Spleen (tissue), 11 donors: Measurements from ENCODE around the gene KCNK4. TPM values are rescaled to one million over a fixed set of nuclear protein-coding genes. Genes with fewer than 3 reads are reported as not detected.

ENCODE experiments used
- DNase-seq: peaks from one replicate; pipeline ENCODE4 v3.0.0-alpha.2; 2020
- H3K27ac ChIP-seq, 8 donors: fragments of 200-600 bp; sonication (generic) in 7 of 8; 1 replicate in 4 of 8; 2 replicates in 4 of 8; pipeline versions ENCODE4 v1.5.0 to v1.8.0; 2016 to 2021; ENCODE audit warnings: inconsistent platforms in 4 of 8, mild to moderate bottlenecking in 4 of 8, moderate library complexity in 1 of 8
- H3K27me3 ChIP-seq, 7 donors: fragments of 200-600 bp; sonication (generic) in 6 of 7; replicated peaks in 1 of 7; 1 replicate in 4 of 7; 2 replicates in 3 of 7; pipeline versions ENCODE4 v1.5.0 to v1.8.0; 2016 to 2021; ENCODE audit warnings: inconsistent platforms in 3 of 7, mild to moderate bottlenecking in 1 of 7
- H3K36me3 ChIP-seq, 6 donors: fragments of 200-600 bp; sonication (generic) in 5 of 6; 1 replicate in 4 of 6; 2 replicates in 2 of 6; pipeline versions ENCODE4 v1.5.0 to v1.8.0; 2016 to 2021; ENCODE audit warnings: inconsistent platforms in 2 of 6
- H3K4me1 ChIP-seq, 6 donors: fragments of 200-600 bp; sonication (generic) in 5 of 6; 1 replicate in 3 of 6; 2 replicates in 3 of 6; pipeline versions ENCODE4 v1.5.0 to v1.8.0; 2016 to 2021; ENCODE audit warnings: inconsistent platforms in 3 of 6
- H3K4me3 ChIP-seq, 8 donors: fragments of 200-600 bp; sonication (generic) in 7 of 8; 1 replicate in 4 of 8; 2 replicates in 4 of 8; pipeline versions ENCODE4 v1.5.0 to v1.8.0; 2016 to 2021; ENCODE audit warnings: inconsistent platforms in 4 of 8, mild to moderate bottlenecking in 4 of 8, moderate library complexity in 2 of 8
- H3K9me3 ChIP-seq, 8 donors: fragments of 200-600 bp; sonication (generic) in 7 of 8; 1 replicate in 4 of 8; 2 replicates in 4 of 8; pipeline versions ENCODE4 v1.5.0 to v1.8.0; 2016 to 2021; ENCODE audit warnings: inconsistent platforms in 4 of 8
- POLR2A ChIP-seq, 3 donors: fragments of 450-650 bp; IDR thresholded peaks; one replicate each; pipeline ENCODE4 v1.5.1; 2017; ENCODE audit warnings: antibody characterized with exemption in 3 of 3, mild to moderate bottlenecking in 1 of 3
- POLR2AphosphoS5 ChIP-seq, 3 donors: sonication (generic); formaldehyde crosslinking; IDR thresholded peaks; one replicate each; pipeline ENCODE4 v1.5.1; 2017; ENCODE audit warnings: antibody characterized with exemption in 3 of 3
- WGBS, 5 donors: extraction: QIAGEN DNeasy Blood & Tissue Kit in 3 of 5; methylation state at CpG; one replicate each; pipeline versions ENCODE4 v1.1.5 to v1.1.7; 2013 to 2018; 5-methylcytosine and 5-hydroxymethylcytosine counted together
- intact Hi-C: fragments of 100-400 bp; cut with DNase I; formaldehyde crosslinking; loops from one replicate; pipeline ENCODE4 v1.15.0; 2023; ENCODE audit warnings: low total_unique reads
- polyA plus RNA-seq, 3 donors: library from polyadenylated mRNA; stranded (reverse); fragments of 200-250 nt; gene quantifications; one replicate each; pipeline ENCODE4 v1.2.1, GENCODE V29; 2013
- total RNA-seq, 7 donors: library from RNA; depleted of rRNA in 3 of 7; stranded (reverse); fragments of >200 nt in 3 of 7; fragmentation: NEBNext Ultra II Directional in 4 of 7; extraction: Animal tissue kit (Norgen Biotek cat#: 25700) in 4 of 7; gene quantifications; one replicate each; pipeline versions ENCODE4 v1.1.0 to v1.2.1, GENCODE V29; 2016 to 2021
- TF ChIP-seq, protein P1 (sequence below), 11 experiments: fragments of 200-600 bp in 7 of 11; fragments of 450-650 bp in 4 of 11; sonication (generic) in 4 of 11; IDR thresholded peaks in 8 of 11; conservative IDR thresholded peaks in 3 of 11; 1 replicate in 7 of 11; 2 replicates in 4 of 11; pipeline versions ENCODE4 v1.4.0 to v1.8.0; 2016 to 2021; ENCODE audit warnings: antibody characterized with exemption in 11 of 11, inconsistent platforms in 4 of 11, mild to moderate bottlenecking in 1 of 11
- donor health status: healthy with polysubstance abuse.
- donor health status: DM: no; HTN: no; CAD: no; lungs with moderate emphysema.
- donor health status: DM: no; HTN: no; CAD: no.
- donor health status: Bipolar disorder and iron deficiency.
- donor health status: healthy.
- donor health status: DM: no; HTN: no; CAD: no.
- donor health status: DM: yes; HTN: yes; CAD: no.

The KCNK4 gene
- total and polyA plus RNA-seq, 10 donors, result 0.06 to 0.77 (median 0.35) TPM; not detected in 5

DNA sequence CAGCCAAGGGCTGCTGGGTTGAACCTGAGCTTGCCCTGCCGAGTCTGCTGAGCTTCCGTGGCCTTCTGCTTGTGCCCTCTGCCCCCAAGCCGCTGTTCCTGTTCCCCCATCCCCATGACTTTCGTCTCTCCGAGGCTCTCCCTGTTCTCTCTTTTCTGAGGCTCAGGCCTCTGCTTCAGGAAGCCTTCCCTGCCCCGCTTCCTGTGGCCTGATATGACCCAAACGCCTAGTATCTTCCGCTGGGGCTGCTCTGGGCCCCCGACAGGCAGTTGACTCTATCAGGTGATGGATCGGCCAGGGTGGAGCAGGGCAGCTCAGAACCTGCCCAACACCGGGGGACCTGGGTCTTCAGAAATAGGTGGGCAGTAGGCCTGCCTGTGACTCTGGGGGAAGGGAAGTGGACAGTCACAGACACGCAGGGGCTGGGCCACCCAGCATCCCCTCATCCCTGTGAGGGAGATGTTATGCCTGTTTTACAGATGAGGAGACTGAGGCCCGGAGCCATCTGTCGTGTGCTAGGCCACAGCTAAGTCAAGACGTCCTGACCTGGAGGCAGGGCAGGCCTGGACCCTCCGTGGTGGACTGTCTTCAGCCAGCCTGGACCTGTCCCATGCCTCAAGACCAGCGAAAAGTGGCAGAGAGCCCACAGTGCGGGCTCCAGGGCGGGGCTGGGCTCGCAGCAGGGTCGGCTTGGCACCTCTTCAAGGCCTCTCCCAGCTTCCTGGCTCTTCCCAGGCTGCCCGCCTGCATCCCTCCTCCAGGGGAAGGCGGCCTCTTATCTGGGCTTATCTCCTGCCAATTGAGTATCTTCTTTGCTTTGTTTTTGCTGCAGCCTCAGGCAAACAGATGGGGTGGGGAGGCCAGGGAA, 22.8 kb upstream of the KCNK4 start:
- peak overlapping the region; percentile 80 to 100 (median 98) for H3K27ac ChIP-seq
- TF ChIP-seq POLR2A (IDR thresholded peaks at IDR 0.05), result no peak
- TF ChIP-seq POLR2AphosphoS5 (IDR thresholded peaks at IDR 0.05), result peak; percentile 38 to 69 (median 65)
- TF ChIP-seq, protein P1, sequence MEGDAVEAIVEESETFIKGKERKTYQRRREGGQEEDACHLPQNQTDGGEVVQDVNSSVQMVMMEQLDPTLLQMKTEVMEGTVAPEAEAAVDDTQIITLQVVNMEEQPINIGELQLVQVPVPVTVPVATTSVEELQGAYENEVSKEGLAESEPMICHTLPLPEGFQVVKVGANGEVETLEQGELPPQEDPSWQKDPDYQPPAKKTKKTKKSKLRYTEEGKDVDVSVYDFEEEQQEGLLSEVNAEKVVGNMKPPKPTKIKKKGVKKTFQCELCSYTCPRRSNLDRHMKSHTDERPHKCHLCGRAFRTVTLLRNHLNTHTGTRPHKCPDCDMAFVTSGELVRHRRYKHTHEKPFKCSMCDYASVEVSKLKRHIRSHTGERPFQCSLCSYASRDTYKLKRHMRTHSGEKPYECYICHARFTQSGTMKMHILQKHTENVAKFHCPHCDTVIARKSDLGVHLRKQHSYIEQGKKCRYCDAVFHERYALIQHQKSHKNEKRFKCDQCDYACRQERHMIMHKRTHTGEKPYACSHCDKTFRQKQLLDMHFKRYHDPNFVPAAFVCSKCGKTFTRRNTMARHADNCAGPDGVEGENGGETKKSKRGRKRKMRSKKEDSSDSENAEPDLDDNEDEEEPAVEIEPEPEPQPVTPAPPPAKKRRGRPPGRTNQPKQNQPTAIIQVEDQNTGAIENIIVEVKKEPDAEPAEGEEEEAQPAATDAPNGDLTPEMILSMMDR (IDR thresholded peaks at IDR 0.05 in 8 of 11, conservative IDR thresholded peaks at IDR 0.05 in 3 of 11), result peak in 2 of 11 experiments; percentile 17 to 25

DNA sequence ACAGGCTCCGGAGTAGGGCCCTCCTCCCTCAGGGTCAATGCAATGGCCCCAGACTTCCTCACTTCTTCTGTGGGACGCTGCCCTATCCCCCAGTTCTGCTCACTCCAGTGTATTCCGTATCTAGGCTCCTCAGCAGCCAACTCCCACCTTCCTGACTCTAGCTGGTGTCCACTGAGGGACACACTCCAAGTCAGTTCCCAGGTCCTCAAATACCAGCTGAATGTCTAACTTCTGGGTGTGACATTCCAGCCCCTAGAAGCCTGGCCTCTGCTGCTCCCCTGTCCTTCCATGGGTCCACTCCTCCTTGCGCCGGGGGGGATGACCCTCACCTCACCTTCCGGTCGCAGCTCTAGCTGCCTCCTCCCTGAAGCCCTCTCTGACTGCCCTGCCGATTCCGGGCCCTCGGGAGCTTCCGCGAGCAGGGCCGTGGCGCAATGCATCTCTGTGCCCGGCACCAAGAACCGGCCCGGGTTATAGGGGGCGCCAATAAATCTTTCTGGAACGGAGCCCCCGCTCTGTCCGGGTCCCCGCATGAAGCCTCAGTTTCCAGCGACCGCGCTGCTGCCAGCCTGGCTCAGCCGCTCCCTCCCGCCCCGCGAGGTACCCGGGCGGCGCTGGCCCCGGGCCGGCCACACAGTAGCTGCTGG, 22.1 kb upstream of the KCNK4 start:
- peaks cover 0 to 36% (median 16%) of the 10 kb centered on the region in 6 donors for H3K36me3 ChIP-seq
- DNase-seq, result peak; percentile 94
- 1 to 5% (median 2%) methylated on average over 17 to 34 of the region's 34 CpGs for WGBS, 5 donors
- H3K27ac ChIP-seq, result peak overlapping the region; percentile 80 to 100 (median 98)
- no peaks in the 10 kb centered on the region for H3K27me3 ChIP-seq
- TF ChIP-seq, protein P1 (IDR thresholded peaks at IDR 0.05 in 8 of 11, conservative IDR thresholded peaks at IDR 0.05 in 3 of 11), result no peak
- peak in 1 of 3 donors; percentile 32 for TF ChIP-seq POLR2A (IDR thresholded peaks at IDR 0.05)
- H3K9me3 ChIP-seq, result no peaks in the 10 kb centered on the region
- peak overlapping the region; percentile 61 to 99 (median 90) for H3K4me3 ChIP-seq
- H3K4me1 ChIP-seq, result peaks cover 27 to 56% (median 39%) of the 10 kb centered on the region in 6 donors
- intact Hi-C loops, result no loop called here

More for the DNA sequence above, 22.8 kb upstream of the KCNK4 start:
- Histone ChIP-seq H3K4me1 (peaks cover 27 to 56% (median 39%) of the 10 kb centered on the region in 6 donors), H3K9me3 (no peaks in the 10 kb centered on the region), H3K4me3 (peak overlapping the region; percentile 61 to 99 (median 90)), H3K27me3 (no peaks in the 10 kb centered on the region), H3K36me3 (peaks cover 0 to 44% (median 23%) of the 10 kb centered on the region in 6 donors)
- intact Hi-C loops, result no loop called here
- WGBS, 5 donors, result 26 to 42% (median 33%) methylated on average over 13 to 23 of the region's 23 CpGs
- DNase-seq, result peak; percentile 90

DNA sequence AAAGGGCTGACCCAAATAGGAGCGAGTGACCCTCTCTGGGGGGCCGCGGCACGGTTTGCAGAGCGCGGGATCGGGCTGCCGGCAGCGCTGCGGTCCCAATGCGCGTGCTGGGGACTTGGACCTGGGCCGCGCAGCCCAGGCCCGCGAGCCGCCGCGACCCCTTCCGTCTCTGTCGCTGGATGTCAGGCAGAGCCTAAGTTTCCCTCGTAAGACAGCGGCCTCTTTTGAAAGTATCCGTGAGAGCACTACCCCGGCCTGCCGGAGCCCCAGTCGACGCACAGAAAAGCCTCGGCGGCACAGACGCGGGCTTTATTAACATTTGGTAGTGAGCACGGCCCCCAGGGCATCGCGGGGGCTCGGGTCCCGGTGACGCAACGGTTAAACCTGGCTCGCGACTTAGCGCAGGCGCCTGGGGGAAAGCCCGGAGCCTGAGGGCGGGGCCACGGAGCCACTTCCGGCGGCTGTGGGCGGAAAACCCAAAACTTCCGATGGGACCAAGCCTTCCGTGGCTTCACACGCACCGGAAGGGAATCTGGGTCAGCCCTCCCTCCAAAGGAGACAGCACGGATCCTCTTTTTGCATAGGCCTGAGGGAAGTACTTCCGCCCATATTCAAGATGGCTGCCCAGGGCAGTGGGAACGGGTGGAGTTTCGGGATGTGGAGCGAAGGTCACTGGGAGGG, 21.4 kb upstream of the KCNK4 start:
- Histone ChIP-seq H3K4me3 (peak overlapping the region; percentile 61 to 99 (median 90)), H3K9me3 (no peaks in the 10 kb centered on the region), H3K27me3 (no peaks in the 10 kb centered on the region), H3K4me1 (peaks cover 27 to 56% (median 39%) of the 10 kb centered on the region in 6 donors), H3K27ac (peak overlapping the region; percentile 80 to 100 (median 98)), H3K36me3 (peaks cover 0 to 30% (median 11%) of the 10 kb centered on the region in 6 donors)
- peak; percentile 99 for DNase-seq
- intact Hi-C loops, result no loop called here
- 0 to 2% (median 0%) methylated on average over 20 to 58 of the region's 58 CpGs for WGBS, 5 donors
- TF ChIP-seq POLR2AphosphoS5 (IDR thresholded peaks at IDR 0.05), result peak; percentile 97 to 99 (median 98)
- TF ChIP-seq, protein P1 (IDR thresholded peaks at IDR 0.05 in 8 of 11, conservative IDR thresholded peaks at IDR 0.05 in 3 of 11), result peak in 6 of 11 experiments; percentile 7 to 36 (median 22)
- TF ChIP-seq POLR2A (IDR thresholded peaks at IDR 0.05), result peak in 2 of 3 donors; percentile 25 to 33
